ENCODE results near the gene SERPINE3.

The SERPINE3 gene

DNA sequence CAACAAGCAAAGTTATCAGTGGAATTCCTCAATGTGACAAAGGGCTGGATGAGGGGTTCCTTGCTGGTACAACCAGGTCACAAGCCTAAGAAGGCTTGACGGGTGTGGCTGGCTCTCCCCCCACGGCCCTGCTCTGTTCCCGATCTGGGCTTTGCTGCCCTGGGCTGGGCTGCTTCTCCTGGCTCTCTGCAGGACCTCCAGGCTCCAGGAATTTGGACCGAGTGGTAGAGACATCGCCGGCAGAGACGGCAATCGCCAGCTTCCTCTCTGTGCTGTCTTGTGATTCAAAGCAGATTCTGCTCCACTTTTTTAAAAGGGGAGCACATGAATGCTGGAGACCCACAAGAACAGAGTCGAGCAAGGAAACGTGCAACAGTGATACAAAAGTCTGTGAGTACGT lies at the start of gene SERPINE3:
Gene SERPINE3 (plus strand): TSS at position 338 of the 400 bp plus-strand sequence. CDS start 1,401 bp downstream, outside the sequence.
- DNase-seq = no peak

DNA sequence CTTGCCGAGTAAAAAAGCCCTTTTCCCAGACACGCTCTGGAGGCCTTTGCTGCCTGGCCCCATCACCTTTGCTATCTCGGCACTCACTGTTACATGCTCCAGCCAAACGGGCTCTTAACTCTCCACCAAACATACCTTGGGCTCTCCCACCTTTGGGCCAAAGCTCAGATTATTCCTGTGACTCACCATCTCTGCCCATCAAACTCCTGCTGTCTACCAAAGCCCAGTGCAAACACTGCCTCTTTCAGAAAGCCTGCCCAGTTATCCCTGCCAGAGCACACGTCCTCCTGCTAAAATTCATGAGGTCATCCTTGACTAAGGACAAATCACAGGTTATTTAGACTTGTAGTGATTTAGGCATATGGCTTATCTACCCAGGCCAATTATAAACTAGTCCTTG lies 48.1 kb upstream of the SERPINE3 start:
- no peak for DNase-seq

DNA sequence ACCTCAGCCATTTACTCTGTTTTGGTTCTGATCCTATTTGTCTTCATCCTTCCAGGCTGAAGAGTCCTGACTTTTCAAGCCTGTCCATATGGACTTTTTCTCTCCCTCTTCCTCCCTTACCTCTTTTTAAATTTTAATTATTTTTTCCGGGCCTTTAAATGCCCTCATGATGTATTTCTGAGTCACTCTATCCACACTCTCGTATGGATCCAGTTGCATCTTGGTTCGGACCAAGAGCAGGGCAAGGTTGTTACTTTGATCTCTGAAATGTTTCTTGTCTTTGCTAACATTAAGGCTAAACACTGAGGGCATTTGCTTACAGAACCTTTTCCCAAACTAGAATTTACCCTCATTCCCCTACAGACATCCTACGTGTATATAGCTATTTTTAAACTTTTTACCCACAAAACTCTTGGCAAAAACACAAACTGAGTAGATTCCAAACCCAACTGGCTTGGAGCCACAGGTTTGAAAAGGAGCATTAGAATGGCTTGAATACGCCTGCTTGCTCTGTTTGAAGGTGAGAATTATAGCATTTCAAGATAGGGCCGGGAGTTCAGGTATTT lies 47.4 kb upstream of the SERPINE3 start:
- DNase-seq = no peak

GRCh38 chr13:51297556-51297955 lies 41.9 kb upstream of the SERPINE3 start:
- DNase-seq = no peak

DNA sequence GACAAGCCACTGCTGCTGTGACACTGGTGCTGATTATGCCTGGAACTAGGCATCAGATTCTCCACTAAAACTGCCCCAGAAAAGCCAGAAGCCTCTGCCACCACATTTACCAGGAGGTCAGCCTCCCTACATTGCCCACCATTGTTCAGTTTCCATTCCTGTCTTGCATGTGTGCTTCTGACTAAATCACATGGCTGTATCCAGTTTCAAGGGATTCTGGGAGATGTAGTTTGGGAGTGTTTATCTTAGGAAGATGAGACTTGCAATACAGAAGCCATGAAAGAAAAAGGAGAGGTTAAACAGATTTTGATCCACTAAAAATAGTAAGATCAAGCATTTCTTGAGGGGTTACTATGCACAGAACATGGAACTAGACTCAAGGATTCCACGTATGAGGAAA lies 40.7 kb upstream of the SERPINE3 start:
- no peak for DNase-seq

- DNase-seq = no peak
Observed at GRCh38 chr13:51303063-51303552, 36.4 kb upstream of the SERPINE3 start.

DNA sequence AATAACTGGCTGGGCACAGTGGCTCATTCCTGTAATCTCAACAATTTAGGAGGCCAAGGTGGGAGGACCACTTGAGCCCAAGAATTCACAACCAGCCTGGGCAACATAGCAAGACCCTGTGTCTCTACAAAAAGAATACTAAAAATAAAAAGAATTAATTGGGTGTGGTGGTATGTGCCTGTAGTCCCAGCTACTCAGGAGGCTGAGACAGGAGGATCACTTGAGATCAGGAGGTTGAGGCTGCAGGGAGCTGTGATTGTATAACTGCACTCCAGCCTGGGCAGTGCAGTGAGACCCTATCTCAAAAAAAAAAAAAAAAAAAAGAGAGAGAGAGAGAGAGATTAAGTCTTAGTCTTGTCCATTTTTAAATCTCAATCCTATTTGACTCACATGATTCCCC lies 35.6 kb upstream of the SERPINE3 start:
- no peak for DNase-seq

DNA sequence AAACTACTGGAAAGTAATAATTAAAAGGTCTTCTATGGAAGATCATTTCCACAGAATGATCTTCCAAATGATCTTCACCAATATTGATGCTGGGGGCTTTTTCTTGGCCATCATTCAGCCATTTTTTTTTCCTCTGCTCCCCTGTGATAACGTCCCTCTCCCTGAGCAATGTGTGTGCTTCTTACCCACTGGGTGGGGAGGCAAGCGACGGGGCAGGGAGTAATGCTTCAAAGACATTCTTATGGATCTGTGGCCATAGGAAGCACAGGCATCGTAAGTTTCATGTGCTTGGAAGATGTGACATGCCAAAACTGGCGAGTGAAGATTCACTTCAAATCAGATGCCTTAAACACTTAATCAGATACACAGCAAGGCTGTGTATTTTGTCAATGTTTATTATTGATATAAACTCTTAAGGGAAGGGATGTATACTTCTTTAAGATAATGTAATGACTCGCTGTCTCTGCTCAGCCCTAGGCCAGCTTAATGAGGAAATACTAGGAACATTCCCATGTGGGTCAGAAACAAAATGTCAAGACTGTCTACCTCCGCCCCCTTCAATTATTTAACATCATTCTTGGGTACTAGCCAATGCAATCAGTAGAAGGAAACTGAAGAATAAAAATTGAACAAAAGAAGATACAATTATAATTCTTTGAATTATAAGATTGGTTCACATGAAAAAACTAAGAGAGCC lies 34.1 kb upstream of the SERPINE3 start:
- DNase-seq = no peak

GRCh38 chr13:51308781-51309180 lies 30.7 kb upstream of the SERPINE3 start:
- DNase-seq = no peak

DNA sequence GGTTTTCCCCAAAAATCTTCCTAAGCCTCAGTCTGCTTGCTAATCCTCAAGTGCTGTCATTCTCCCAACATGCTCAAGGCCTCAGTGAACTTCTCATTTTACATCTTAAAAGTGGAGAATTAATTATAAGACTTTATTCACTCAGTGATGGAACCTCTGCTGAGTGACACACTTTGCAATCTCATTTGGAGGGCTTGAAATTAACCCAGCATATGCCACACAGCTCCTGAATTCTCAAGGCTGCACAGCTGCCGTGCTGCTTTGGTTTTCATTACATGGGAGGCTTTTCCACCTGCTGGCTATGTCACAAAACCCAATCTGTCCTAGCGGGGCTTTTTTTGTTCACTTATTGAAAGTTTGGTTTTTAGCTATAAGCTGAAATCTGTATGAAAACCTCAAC lies 28.3 kb upstream of the SERPINE3 start:
- no peak for DNase-seq

GRCh38 chr13:51311957-51312520 lies 27.5 kb upstream of the SERPINE3 start:
- no peak for DNase-seq

DNA sequence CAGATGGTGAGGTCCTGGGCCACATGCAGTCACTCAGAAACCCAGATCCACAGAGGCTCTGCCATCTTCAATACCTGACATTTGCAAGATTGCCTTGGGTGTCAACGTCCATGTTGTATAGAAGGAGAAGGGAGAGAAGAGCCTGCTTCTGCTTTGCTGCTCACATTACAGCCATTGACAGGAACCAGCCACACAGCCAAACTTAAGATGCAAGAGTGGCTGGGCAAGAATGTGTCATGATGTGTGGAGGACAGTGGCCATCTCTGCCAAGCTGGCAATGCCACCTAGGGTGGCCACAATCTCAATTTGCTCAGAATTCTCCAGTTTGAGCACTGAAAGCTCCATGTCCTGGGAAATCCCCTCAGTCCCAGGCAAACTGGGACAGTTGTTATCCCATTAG lies 25.9 kb upstream of the SERPINE3 start:
- DNase-seq = no peak

DNA sequence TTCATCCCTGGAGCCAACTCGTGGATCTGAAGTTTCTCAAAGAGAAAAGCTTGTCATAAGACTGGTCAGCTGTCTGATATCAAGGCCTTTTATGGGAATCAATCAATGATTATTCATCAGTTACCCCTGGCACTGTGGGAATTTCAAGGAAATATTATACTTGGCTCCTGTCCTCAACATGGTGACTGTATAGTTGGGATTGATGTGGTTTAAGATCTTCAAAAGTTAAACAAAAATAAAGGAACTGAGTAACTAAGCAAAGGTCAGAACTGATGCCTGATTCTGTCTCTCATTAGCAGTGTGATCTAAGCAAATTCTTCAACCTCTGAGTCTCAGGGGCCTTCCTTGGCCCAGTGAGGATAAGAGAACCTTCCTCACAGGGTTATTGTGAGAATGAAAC lies 22.2 kb upstream of the SERPINE3 start:
- DNase-seq = no peak

DNA sequence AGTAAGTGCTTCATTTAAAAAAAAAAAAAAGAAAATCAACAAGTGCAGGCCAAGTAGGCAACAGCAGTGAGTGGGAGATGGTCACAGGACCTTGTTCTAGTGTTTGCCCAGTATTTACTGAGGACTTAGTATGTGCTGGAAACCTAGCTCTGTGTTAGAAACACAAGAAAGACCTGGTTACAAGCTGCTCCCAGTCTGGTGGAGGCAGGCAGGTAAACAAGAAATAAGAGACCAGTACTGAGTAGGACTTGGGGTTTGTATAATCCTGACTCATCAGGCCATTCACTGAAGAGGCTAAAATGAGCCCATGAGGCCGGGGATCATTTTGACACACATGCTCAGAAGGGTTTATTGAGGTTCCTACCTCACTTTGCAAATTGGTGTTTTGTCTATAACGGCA lies 21.5 kb upstream of the SERPINE3 start:
- no peak for DNase-seq

- DNase-seq = no peak
Observed at GRCh38 chr13:51318876-51319275, 20.6 kb upstream of the SERPINE3 start.

DNA sequence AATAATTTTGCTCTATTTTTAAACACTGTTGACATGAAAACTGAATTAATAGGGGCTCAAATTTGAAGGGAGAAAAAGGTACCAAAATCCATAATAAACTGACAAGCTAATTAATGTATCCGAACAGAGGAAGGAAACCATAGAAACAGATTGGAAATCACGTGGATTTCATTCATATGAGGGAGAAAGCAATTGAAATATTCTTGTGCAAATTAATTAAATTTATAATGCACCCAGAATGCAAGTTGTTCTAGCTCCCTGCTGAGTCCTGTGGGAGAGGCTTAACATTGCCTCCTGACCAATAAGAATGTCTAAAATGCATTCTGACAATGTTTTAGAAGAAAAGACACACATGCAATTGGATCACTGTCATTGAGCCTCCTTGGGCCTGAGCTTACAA lies 17.7 kb upstream of the SERPINE3 start:
- DNase-seq = no peak

- DNase-seq = no peak
Observed at GRCh38 chr13:51322826-51323225, 16.7 kb upstream of the SERPINE3 start.

GRCh38 chr13:51323824-51324511 lies 15.5 kb upstream of the SERPINE3 start:
- DNase-seq = no peak

DNA sequence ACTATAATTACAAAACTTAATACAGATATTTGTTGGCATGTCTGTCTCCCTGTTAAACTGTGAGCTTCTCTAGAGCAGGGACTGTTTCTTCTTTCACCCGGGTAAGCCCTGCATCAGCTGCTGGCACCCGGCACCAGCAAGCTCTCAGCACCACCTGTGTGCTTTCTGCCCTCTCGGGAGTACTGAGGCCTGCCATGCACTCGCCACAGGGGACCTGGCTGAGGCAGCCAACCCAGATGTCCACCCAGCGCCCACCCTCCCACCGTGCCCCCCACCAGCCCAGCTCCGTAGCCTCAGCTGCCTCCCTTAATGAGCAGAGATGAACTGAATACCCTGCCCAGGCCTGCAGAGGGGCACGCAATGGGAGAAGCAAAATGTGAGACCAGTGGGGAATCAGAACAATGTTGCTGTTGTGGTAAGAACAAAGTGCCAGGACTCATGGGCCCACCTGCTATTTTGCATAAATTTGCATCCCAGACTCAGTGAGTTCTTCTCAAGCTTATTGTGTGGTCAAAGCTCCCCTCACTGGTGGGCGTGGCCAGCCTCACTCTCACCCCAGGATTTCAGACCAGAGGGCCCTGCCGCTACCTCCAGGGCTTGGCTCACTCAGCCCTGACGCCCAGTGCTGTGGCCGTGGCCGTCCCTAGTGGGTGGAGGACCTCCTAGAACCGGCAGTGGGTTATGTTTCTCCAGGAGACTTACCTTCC lies 14.6 kb upstream of the SERPINE3 start:
- DNase-seq = no peak

DNA sequence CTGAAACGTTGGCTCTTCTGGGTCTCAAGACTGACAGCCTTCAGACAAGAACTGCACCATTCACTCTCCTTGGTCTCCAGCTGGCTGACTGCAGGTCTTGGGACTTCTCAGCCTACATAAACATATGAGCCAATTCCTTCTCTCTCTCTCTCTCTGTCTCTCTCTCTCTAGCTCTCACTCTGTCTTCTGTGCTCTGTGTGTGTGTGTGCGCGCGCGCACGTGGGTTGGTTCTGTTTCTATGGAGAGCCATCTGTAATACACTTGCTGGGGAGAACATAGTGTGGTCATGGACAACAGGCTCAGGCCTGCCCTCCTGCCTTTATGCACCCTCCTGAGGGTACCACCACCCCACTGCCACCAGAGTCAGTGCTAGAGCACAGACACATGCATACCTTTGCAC lies 13.7 kb upstream of the SERPINE3 start:
- DNase-seq = no peak

DNA sequence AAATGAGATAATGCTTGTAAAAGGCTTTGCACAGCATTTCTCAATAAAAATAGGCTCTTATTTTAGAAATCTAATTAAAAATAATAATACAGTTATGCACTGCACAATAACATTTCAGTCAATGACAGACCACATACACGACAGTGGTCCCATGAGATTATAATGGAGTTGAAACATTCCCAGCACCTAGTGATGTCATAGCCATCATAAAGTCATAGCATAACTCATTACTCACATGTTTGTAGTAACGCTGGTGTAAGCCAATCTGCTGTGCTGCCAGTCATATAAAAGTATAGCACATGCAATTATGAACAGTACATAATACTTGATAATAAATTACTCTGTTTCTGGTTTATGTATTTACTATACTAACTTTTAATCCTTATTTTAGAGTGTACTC lies 12.7 kb upstream of the SERPINE3 start:
- DNase-seq = no peak

DNA sequence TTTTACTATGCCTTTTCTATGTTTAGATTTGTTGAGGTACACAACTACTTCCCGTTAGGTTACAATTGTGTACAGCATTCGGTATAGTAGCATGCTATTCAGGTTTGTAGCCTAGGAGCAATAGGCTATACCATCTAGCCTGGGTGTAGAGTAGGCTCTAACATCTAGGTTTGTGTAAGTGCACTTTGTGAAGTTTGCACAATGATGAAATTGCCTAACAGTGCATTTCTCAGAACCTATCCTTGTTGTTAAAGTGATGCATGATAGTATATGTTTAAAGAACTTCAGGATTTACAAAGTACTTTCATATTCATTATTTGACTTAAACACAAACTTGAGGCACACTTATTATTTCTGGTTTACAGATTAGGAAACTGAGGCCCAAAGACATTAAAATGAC lies 11.5 kb upstream of the SERPINE3 start:
- DNase-seq = no peak

GRCh38 chr13:51328488-51328887 lies 11.0 kb upstream of the SERPINE3 start:
- DNase-seq = no peak

Measured in stimulated activated CD4-positive, alpha-beta T cell treated with anti-CD3 and anti-CD28 coated beads, Interleukin-12 subunit alpha, Interleukin-12 subunit beta, amount 100 ng/mL, for 4 hours (primary cell).